Activated T-cell treated with anti-CD3 and anti-CD28 coated beads, Interleukin-2, amount 50 U/mL, for 48 hours (primary cell): ENCODE data around the gene RNF150.
"Not testable (repeated sequence)": the region's sequence is repeated elsewhere in the genome, so short reads cannot be mapped to it uniquely, and the experiment has no call there.

Experiments used
- DNase-seq, 2 experiments: peaks; one replicate each; pipeline ENCODE4 v3.0.0-alpha.2; 2020

The RNF150 gene

GRCh38 chr4:140857111-140857510, 276.2 kb downstream of the RNF150 start:
- DNase-seq, result no peak

GRCh38 chr4:140856621-140857062, 276.6 kb downstream of the RNF150 start:
- no peak for DNase-seq

DNA sequence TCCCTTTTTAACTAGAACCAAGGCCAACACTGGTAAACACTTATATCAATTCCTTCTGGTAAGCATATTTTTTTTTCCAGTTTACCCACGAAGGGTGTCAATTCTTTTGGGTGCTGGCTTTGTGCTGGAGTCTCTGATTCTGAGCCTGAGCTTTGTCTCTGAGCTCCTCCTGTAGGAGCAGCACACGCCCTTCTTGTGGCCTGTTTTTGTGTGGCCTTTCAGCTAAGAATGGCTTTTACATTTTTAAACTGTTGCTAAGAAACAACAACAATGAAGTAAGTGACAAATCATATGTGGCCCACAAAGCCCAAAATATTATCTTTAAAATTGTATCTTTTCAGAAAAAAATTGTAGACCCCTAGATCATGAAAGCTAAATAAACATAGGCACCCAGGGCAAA, 279.1 kb downstream of the RNF150 start:
- no peak for DNase-seq

DNA sequence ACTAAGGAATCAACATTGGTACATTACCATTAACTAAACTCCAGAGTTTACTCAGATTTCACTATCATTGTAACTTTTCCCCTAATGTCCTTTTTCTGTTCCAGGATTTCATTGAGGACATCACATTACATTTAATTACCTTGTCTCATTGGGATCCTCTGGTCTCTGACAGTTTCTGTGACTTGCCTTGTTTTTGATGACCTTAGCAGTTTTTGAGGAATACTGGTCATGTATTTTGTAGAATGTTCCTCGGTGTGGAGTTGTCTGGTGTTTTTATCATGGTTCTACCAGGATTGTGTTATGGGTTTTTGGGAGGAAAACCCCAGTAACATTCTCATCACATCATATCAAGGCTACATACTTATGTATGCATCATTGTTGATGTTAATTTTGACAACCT, 281.5 kb downstream of the RNF150 start:
- DNase-seq, result no peak

GRCh38 chr4:140851032-140851636, 282.1 kb downstream of the RNF150 start:
- no peak for DNase-seq

DNA sequence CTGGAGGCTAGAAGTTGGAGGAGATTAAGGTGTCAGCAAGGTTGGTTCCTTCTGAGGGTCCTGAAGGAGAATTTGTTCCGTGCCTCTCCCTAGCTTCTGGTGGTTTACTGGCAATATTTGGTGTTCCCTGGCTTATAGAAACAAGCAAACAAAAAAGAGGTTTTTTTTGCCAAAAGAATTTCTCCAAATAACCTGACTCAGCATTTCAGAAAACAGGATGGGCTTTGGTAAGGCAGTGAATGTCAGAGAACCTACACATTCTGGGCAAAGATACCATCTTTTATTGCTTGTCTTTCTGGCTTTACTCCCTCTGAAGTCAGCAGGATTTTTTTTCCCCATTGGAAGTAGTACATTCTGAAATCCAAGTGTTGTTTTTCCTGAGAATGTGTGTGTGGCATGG, 283.7 kb downstream of the RNF150 start:
- DNase-seq, result no peak

GRCh38 chr4:140846736-140847135, 286.5 kb downstream of the RNF150 start:
- no peak for DNase-seq

- no peak for DNase-seq
Observed at GRCh38 chr4:140844061-140844460, 289.2 kb downstream of the RNF150 start.

GRCh38 chr4:140841186-140841585, 292.1 kb downstream of the RNF150 start:
- no peak for DNase-seq

GRCh38 chr4:140839888-140840790, 293.1 kb downstream of the RNF150 start:
- DNase-seq, result no peak

DNA sequence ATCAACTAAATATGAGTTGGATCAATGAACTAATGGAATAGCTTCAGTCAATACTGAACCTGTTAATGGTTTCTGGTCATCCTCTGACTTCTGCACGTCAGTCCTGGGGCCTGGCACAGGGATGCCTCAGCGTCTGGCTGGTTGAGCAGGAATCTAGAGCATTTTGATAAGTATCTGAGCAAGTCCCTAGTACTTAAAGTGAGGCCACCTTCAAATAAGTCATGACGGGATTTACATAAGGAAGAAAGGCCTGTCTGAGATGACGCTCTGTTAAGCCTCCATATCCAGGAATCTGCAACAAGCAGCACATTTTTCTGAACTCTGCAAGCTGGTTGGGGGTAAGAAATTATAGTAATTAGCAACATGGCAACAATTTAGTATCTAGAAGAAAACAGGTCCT, 293.9 kb downstream of the RNF150 start:
- no peak for DNase-seq

- no peak for DNase-seq
Observed at GRCh38 chr4:140837736-140838135, 295.5 kb downstream of the RNF150 start.

- no peak for DNase-seq
Observed at GRCh38 chr4:140834839-140835495, 298.3 kb downstream of the RNF150 start.

GRCh38 chr4:140833280-140833679, 300.0 kb downstream of the RNF150 start:
- DNase-seq, result no peak

DNA sequence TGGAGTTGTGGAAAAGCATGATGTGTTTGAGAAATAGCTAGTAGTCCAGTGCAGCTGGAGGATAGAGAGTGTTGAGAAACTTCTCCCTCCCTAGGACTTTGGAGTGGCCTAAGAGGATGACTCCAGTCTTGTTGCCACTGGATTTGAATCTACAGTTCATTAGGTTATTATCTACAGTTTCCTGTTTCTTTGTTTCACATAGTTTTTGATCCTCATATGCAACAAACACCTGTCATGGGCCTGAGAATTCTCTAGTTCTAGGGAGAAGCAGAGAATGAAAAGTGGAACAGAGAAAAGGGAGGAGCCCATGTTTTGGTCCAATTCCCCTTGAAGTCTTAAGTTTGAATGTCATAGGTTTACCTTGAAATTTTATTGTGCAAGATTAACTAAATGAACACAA, 303.4 kb downstream of the RNF150 start:
- no peak for DNase-seq

GRCh38 chr4:140826701-140827027, 306.6 kb downstream of the RNF150 start:
- no peak for DNase-seq

DNA sequence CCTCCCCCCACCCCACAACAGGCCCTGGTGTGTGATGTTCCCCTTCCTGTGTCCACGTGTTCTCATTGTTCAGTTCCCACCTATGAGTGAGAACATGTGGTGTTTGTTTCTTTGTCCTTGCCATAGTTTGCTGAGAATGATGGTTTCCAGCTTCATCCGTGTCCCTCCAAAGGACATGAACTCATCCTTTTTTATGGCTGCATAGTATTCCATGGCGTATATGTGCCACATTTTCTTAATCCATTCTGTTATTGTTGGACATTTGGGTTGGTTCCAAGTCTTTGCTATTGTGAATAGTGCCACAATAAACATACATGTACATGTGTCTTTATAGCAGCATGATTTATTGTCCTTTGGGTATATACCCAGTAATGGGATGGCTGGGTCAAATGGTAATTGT, 312.7 kb downstream of the RNF150 start:
- DNase-seq, result not testable (repeated sequence)

DNA sequence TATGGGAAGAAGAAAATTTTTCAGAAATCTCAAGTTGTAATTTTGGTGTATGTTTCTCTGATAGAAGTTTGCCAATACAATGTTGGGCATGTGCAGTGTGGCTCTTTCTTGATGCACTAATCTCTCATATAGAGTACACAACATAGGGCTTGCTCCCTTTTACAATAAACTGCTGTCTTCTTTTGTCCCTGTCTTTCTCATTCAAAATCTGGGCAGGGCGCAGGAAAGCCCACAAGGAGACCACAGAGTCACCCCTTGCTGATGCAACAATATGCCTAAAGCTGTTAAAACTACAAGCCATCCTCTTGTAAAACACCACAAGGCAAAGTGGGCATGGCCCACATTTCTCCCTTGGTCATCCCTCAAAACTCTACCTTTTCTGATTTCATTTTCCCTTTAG, 313.7 kb downstream of the RNF150 start:
- DNase-seq, result no peak

GRCh38 chr4:140818433-140818832, 314.8 kb downstream of the RNF150 start:
- no peak for DNase-seq

GRCh38 chr4:140816806-140817510, 316.3 kb downstream of the RNF150 start:
- DNase-seq, result no peak

DNA sequence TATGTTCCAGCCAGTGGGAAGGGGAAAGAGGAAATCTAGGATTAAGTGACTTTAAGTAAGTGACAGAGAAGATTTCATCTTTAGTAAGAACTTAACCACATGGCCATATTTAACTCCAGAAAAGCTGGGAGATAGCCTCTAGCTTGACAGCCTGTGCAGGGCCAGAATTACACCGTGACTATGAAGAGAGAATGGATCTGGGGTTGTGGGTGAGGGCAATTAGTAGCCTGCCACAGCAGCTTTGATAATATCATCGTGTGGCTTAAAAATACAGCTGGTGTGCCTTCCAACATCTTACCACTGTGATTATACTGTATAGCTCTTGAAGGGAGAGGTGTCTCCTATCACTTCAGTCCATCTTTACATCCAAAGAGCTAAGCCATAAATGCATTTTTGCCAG, 319.5 kb downstream of the RNF150 start:
- no peak for DNase-seq

DNA sequence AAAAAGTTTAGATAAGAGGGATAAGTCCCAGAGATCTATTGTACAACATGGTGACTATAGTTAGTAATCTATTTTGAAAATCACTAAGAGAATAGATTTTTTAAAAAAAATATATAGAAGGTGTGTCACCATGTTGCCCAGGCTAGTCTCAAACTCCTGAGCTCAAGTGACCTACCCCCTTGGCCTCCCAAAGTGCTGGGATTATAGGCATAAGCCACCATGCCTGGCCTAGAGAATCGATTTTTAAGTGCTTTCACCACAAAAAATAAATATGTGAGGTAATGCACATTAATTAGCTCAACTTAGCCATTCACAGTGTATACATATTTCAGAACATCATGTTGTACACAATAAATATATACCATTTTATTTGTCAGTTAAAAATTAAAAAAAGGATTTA, 320.4 kb downstream of the RNF150 start:
- DNase-seq, result no peak

DNA sequence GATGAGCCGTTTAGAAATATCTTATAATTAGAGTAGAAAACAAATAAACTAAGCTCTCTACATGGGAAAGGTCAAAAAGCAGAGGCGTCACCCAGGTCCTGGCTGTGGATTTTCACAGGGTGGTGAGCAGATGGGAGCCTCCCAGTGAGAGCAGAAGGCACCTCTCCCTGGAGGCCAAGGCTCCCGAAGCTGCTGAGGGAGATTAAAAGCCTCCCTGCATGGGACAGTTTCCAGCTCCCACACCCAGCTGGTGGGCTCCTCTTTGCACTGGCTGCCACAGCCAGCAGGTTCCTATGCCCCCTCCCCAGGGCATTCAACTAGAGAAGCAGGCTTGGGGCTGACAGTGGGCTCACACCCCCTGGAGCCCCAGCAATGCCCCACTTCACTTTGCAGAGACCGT, 321.8 kb downstream of the RNF150 start:
- DNase-seq, result no peak
